K562 (cell line): ENCODE measurements around the gene OSGIN1. TPM values are rescaled to one million over a fixed set of nuclear protein-coding genes. Genes with fewer than 3 reads are reported as not detected.
A peak's percentile ranks its signal among the peaks of the same experiment; 100 is the strongest.

Experiments used
- ATAC-seq: fragments of 200-7000 bp; cut with Tn5 transposase; 3 replicates; pipeline ENCODE4 v1.9.1; 2020; ENCODE audit warnings: moderate library complexity
- BruUV-seq: library from RNA; stranded (reverse); fragments of 400-500 nt; replicated peaks from 2 replicates; lab custom pipeline; 2021; lab: Mats Ljungman, UMichigan
- CTCF ChIA-PET: fragments of 300-600 bp; formaldehyde crosslinking; extraction: SDS; loops from one replicate; lab custom pipeline; 2021; ENCODE audit warnings: low intra/inter-chr PET ratio; lab: Yijun Ruan, JAX
- POLR2A ChIA-PET: fragments of 300-600, 350-650 bp; sonication (Branson Sonifier 250); formaldehyde crosslinking; extraction: SDS; loops from one replicate; lab custom pipeline; 2021; ENCODE audit warnings: antibody characterized with exemption, inconsistent platforms; lab: Yijun Ruan, JAX
- DNase-seq, 4 experiments: peaks; one replicate each; pipeline versions ENCODE4 v3.0.0 to v3.0.0-alpha.2; 2011 to 2018; ENCODE audit warnings: low spot score in 3 of 4, mixed read lengths in 3 of 4; ENCODE audit errors: extremely low read depth in 1 of 4
- FAIRE-seq: peaks from 2 replicates; lab custom pipeline; 2011; peaks lifted over from hg19 to GRCh38; lab: Jason Lieb, UNC
- H2AFZ ChIP-seq: 2 replicates; pipeline ENCODE4 v1.6.0; 2011; ENCODE audit warnings: low read depth, low read length, control low read depth, inconsistent platforms
- H3K27ac ChIP-seq: fragments of 200-600 bp; 3 replicates; pipeline ENCODE4 v1.8.0; 2011; ENCODE audit warnings: low read depth, mild to moderate bottlenecking, control low read depth, inconsistent platforms, low read length, moderate library complexity, mixed read lengths; ENCODE audit errors: extremely low read depth
- H3K27me3 ChIP-seq, 2 experiments: fragments of 300-600 bp in 1 of 2; 2 replicates in 1 of 2; 3 replicates in 1 of 2; pipeline versions ENCODE4 v1.6.0 to v1.8.0; 2011; ENCODE audit warnings: inconsistent platforms in 2 of 2, low read length in 2 of 2, mild to moderate bottlenecking in 1 of 2, mixed read lengths in 1 of 2, moderate library complexity in 1 of 2; ENCODE audit not compliant: control insufficient read depth in 2 of 2, insufficient read depth in 2 of 2
- H3K36me3 ChIP-seq: fragments of 300-600 bp; 3 replicates; pipeline ENCODE4 v1.8.0; 2011; ENCODE audit warnings: mild to moderate bottlenecking, low read length, inconsistent platforms; ENCODE audit not compliant: control insufficient read depth, insufficient read depth
- H3K4me1 ChIP-seq, 2 experiments: fragments of 200-600 bp in 1 of 2; replicated peaks in 1 of 2; 2 replicates in 1 of 2; 3 replicates in 1 of 2; pipeline versions ENCODE4 v1.5.1 to v1.8.0; 2011; ENCODE audit warnings: inconsistent platforms in 2 of 2, low read length in 2 of 2, mild to moderate bottlenecking in 1 of 2, mixed read lengths in 1 of 2, moderate library complexity in 1 of 2; ENCODE audit not compliant: control insufficient read depth in 2 of 2, insufficient read depth in 2 of 2
- H3K4me2 ChIP-seq: 2 replicates; pipeline ENCODE4 v1.6.1; 2011; ENCODE audit warnings: low read length, control low read depth, inconsistent platforms, mixed read lengths; ENCODE audit not compliant: insufficient read depth
- H3K4me3 ChIP-seq: fragments of 200-600 bp; sonication (generic), shearing (Covaris generic); 2 replicates; pipeline ENCODE4 v1.5.1; 2016; ENCODE audit warnings: control low read depth, inconsistent platforms
- H3K79me2 ChIP-seq: fragments of 200-600 bp; 3 replicates; pipeline ENCODE4 v1.8.0; 2011; ENCODE audit warnings: low read length, inconsistent platforms; ENCODE audit not compliant: control insufficient read depth, insufficient read depth
- H3K9ac ChIP-seq, 2 experiments: 2 replicates each; pipeline versions ENCODE4 v1.6.0 to v1.6.1; 2011; ENCODE audit warnings: low read depth in 2 of 2, low read length in 2 of 2, control low read depth in 1 of 2, inconsistent platforms in 1 of 2, mild to moderate bottlenecking in 1 of 2, mixed read lengths in 1 of 2; ENCODE audit not compliant: insufficient read depth in 1 of 2
- H3K9me1 ChIP-seq: one replicate; pipeline ENCODE4 v1.6.0; 2011; ENCODE audit warnings: inconsistent platforms, mild to moderate bottlenecking, low read length, moderate library complexity; ENCODE audit not compliant: control insufficient read depth, insufficient read depth
- H3K9me3 ChIP-seq: replicated peaks from 2 replicates; pipeline ENCODE4 v1.5.1; 2011; ENCODE audit warnings: low read depth, low read length, inconsistent platforms; ENCODE audit not compliant: control insufficient read depth, insufficient read depth
- H4K20me1 ChIP-seq: replicated peaks from 2 replicates; pipeline ENCODE4 v1.6.1; 2011; ENCODE audit warnings: low read length, inconsistent platforms, mixed read lengths; ENCODE audit not compliant: control insufficient read depth, insufficient read depth
- BMI1 ChIP-seq: fragments of 150-350 bp; IDR thresholded peaks from 2 replicates; pipeline ENCODE4 v1.6.1; 2014; ENCODE audit warnings: low read length
- ETV6 ChIP-seq, 3 experiments: fragments of 150-350 bp in 1 of 3; sonication (generic) in 1 of 3; formaldehyde crosslinking in 1 of 3; IDR thresholded peaks; 2 replicates each; pipeline versions ENCODE4 v1.6.1 to v1.8.0; 2014 to 2022; ENCODE audit warnings: borderline replicate concordance in 2 of 3, low read depth in 2 of 3, antibody characterized with exemption in 1 of 3, low read length in 1 of 3, mild to moderate bottlenecking in 1 of 3, missing genetic modification reagents in 1 of 3
- HIVEP1 ChIP-seq: fragments of 250-450 bp; sonication (Bioruptor Pico); IDR thresholded peaks from 2 replicates; pipeline ENCODE4 v1.4.0; 2020; ENCODE audit warnings: mild to moderate bottlenecking
- HLTF ChIP-seq: fragments of 450-650 bp; IDR thresholded peaks from 2 replicates; pipeline ENCODE4 v1.6.1; 2016
- KDM1A ChIP-seq, 2 experiments: fragments of 450-650 bp; IDR thresholded peaks; 2 replicates each; pipeline ENCODE4 v1.6.1; 2016; ENCODE audit warnings: mild to moderate bottlenecking in 2 of 2
- L3MBTL2 ChIP-seq: fragments of 450-650 bp; IDR thresholded peaks from 2 replicates; pipeline ENCODE4 v1.6.1; 2016; ENCODE audit warnings: mild to moderate bottlenecking, moderate library complexity
- ZNF263 ChIP-seq: sonication (generic); formaldehyde crosslinking; IDR thresholded peaks from 2 replicates; pipeline ENCODE4 v1.8.0; 2022; ENCODE audit warnings: mild to moderate bottlenecking, missing genetic modification reagents, borderline replicate concordance
- WGBS: fragments of 100-300 bp; shearing (Covaris generic); methylation state at CpG from one replicate; pipeline ENCODE4 v1.1.6; 2016; ENCODE audit warnings: low coverage, mixed read lengths; ENCODE audit not compliant: insufficient coverage; ENCODE audit errors: missing lambda C conversion rate; 5-methylcytosine and 5-hydroxymethylcytosine counted together
- in situ Hi-C: fragments of 300-500 bp; cut with MboI; formaldehyde crosslinking; loops from 4 replicates; pipeline ENCODE4 v1.15.0; 2018; ENCODE audit warnings: inconsistent platforms, mixed read lengths
- intact Hi-C: fragments of 100-400 bp; cut with micrococcal nuclease; formaldehyde crosslinking; loops from 2 replicates; pipeline ENCODE4 v1.14.2; 2022
- polyA plus RNA-seq, 8 experiments: library from polyadenylated mRNA; depleted of rRNA in 4 of 8; stranded (reverse) in 5 of 8; unstranded in 3 of 8; fragments of >200 nt; fragmentation: Nextera tagmentation in 2 of 8; fragmentation: Illumina TruSeq in 1 of 8; extraction: Ambion mirVana in 2 of 8; extraction: Trizol in 1 of 8; gene quantifications; 2 replicates each; pipeline versions ENCODE4 v1.2.1 to v1.2.3, GENCODE V29; 2011 to 2014; ENCODE audit warnings: inconsistent platforms in 1 of 8, missing spikeins in 1 of 8
- total RNA-seq, 7 experiments: library from RNA; depleted of rRNA in 6 of 7; stranded (reverse); fragments of >200 nt in 6 of 7; fragmentation: Illumina TruSeq in 2 of 7; extraction: Trizol in 2 of 7; gene quantifications; 2 replicates each; pipeline versions ENCODE4 v1.2.1 to v1.2.3, GENCODE V29; 2011 to 2021; ENCODE audit warnings: low replicate concordance in 1 of 7
- TF ChIP-seq, protein P1 (sequence below), 2 experiments: fragments of 150-350 bp in 1 of 2; IDR thresholded peaks; 2 replicates each; pipeline ENCODE4 v1.6.1; 2012 to 2016; ENCODE audit warnings: low read depth in 2 of 2, low read length in 2 of 2, mild to moderate bottlenecking in 1 of 2, moderate library complexity in 1 of 2
- TF ChIP-seq, protein P2 (sequence below): fragments of 250-450 bp; sonication (Bioruptor Pico); IDR thresholded peaks from 2 replicates; pipeline ENCODE4 v1.6.1; 2021; ENCODE audit warnings: mild to moderate bottlenecking
- TF ChIP-seq, protein P3 (sequence below): fragments of 250-450 bp; sonication (Bioruptor Pico); IDR thresholded peaks from 2 replicates; pipeline ENCODE4 v1.5.0; 2020; ENCODE audit warnings: mild to moderate bottlenecking
- TF ChIP-seq, protein P4 (sequence below): sonication (generic); formaldehyde crosslinking; IDR thresholded peaks from 2 replicates; pipeline ENCODE4 v1.8.1; 2023; ENCODE audit warnings: mild to moderate bottlenecking, missing genetic modification reagents, moderate library complexity

OSGIN1 gene
- total and polyA plus RNA-seq, 9 of the 15 experiments (the other 6 are each of a cell fraction or from before 2014, with no cell fraction given), result 0.03 to 3.6 (median 1.6) TPM

DNA sequence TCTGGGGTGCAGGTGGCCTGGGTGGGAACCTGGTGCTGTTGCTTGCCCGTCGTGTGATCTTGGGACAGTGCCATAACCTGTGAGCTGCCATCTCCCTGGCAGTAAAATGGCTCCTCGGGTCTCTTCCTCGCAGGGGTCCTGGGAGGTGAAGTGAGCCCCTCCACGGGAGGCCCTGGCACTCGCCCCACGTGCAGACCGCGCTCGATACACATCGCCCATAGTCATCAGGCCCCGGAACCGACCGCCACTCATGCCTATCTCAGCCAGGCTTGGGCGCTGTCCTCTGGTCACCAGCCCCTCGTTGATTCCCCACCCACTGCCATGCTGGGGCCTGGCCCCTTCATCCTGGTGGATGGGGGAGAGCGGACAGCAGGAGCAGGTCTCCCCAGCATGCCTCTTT is 21.5 kb upstream of the OSGIN1 start (continued):
- TF ChIP-seq, protein P1, sequence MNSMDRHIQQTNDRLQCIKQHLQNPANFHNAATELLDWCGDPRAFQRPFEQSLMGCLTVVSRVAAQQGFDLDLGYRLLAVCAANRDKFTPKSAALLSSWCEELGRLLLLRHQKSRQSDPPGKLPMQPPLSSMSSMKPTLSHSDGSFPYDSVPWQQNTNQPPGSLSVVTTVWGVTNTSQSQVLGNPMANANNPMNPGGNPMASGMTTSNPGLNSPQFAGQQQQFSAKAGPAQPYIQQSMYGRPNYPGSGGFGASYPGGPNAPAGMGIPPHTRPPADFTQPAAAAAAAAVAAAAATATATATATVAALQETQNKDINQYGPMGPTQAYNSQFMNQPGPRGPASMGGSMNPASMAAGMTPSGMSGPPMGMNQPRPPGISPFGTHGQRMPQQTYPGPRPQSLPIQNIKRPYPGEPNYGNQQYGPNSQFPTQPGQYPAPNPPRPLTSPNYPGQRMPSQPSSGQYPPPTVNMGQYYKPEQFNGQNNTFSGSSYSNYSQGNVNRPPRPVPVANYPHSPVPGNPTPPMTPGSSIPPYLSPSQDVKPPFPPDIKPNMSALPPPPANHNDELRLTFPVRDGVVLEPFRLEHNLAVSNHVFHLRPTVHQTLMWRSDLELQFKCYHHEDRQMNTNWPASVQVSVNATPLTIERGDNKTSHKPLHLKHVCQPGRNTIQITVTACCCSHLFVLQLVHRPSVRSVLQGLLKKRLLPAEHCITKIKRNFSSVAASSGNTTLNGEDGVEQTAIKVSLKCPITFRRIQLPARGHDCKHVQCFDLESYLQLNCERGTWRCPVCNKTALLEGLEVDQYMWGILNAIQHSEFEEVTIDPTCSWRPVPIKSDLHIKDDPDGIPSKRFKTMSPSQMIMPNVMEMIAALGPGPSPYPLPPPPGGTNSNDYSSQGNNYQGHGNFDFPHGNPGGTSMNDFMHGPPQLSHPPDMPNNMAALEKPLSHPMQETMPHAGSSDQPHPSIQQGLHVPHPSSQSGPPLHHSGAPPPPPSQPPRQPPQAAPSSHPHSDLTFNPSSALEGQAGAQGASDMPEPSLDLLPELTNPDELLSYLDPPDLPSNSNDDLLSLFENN (IDR thresholded peaks at IDR 0.05; ENCODE audit: low read depth in 2 of 2, low read length in 2 of 2), result no peak
- TF ChIP-seq L3MBTL2, result no peak
- no peak for TF ChIP-seq KDM1A (IDR thresholded peaks at IDR 0.05)
- no peak for TF ChIP-seq ETV6 (IDR thresholded peaks at IDR 0.05; ENCODE audit: borderline replicate concordance in 1 of 2, low read depth in 2 of 2, low read length in 1 of 2)
- TF ChIP-seq ETV6 (CRISPR knock-in tag; IDR thresholded peaks at IDR 0.05; ENCODE audit: borderline replicate concordance), result no peak
- TF ChIP-seq, protein P2, sequence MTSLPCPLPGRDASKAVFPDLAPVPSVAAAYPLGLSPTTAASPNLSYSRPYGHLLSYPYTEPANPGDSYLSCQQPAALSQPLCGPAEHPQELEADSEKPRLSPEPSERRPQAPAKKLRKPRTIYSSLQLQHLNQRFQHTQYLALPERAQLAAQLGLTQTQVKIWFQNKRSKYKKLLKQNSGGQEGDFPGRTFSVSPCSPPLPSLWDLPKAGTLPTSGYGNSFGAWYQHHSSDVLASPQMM (CRISPR knock-in tag), result no peak

DNA sequence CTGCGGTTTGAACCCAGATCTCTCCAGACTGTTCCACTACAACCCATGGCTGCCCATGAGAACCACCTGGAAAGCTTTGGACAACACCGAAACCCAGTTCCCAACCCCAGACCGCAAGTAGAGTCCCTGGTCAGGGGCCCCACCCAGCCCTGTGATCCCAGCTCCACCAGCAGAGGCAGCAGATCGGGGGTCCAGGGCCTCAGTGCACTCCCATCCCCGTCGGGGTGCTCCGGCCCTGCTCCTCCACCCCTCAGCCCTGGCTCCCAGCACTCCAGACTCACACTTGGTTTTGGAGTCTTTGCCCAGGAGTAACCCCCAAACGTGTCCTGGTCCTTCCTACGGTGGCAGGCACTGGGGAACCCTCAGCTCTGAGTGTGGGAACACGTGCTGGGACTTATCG is 20.7 kb upstream of the OSGIN1 start:
- Histone ChIP-seq H3K27me3 (peaks cover 77 to 97% of the 10 kb centered on the region in 2 experiments), H2AFZ (no peak overlapping the region), H3K9me1 (no peaks in the 10 kb centered on the region), H3K4me1 (peaks cover 0 to 42% of the 10 kb centered on the region in 2 experiments; a peak in 1 of 5 replicates), H3K79me2 (no peaks in the 10 kb centered on the region), H3K4me3 (no peak overlapping the region), H4K20me1 (peaks cover 25% of the 10 kb centered on the region), H3K27ac (no peak overlapping the region), H3K9me3 (no peaks in the 10 kb centered on the region), H3K36me3 (no peaks in the 10 kb centered on the region), H3K9ac (no peak overlapping the region), H3K4me2 (no peak overlapping the region)
- TF ChIP-seq, protein P3, sequence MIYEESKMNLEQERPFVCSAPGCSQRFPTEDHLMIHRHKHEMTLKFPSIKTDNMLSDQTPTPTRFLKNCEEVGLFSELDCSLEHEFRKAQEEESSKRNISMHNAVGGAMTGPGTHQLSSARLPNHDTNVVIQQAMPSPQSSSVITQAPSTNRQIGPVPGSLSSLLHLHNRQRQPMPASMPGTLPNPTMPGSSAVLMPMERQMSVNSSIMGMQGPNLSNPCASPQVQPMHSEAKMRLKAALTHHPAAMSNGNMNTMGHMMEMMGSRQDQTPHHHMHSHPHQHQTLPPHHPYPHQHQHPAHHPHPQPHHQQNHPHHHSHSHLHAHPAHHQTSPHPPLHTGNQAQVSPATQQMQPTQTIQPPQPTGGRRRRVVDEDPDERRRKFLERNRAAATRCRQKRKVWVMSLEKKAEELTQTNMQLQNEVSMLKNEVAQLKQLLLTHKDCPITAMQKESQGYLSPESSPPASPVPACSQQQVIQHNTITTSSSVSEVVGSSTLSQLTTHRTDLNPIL, result no peak
- TF ChIP-seq BMI1, result no peak
- TF ChIP-seq HLTF, result no peak
- no peak for TF ChIP-seq HIVEP1 (CRISPR knock-in tag)
- TF ChIP-seq, protein P4, sequence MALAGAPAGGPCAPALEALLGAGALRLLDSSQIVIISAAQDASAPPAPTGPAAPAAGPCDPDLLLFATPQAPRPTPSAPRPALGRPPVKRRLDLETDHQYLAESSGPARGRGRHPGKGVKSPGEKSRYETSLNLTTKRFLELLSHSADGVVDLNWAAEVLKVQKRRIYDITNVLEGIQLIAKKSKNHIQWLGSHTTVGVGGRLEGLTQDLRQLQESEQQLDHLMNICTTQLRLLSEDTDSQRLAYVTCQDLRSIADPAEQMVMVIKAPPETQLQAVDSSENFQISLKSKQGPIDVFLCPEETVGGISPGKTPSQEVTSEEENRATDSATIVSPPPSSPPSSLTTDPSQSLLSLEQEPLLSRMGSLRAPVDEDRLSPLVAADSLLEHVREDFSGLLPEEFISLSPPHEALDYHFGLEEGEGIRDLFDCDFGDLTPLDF, result no peak
- peak; percentile 71 for TF ChIP-seq ZNF263 (CRISPR knock-in tag)
- in situ Hi-C loops (no loop called here), intact Hi-C loops (no loop called here)
- no TSS peak for BruUV-seq
- 13% methylated on average over 10 of the region's 11 CpGs for WGBS
- ChIA-PET POLR2A (interaction anchor here (0.9 to 1.4 kb wide), 2 partner anchors 11 to 255 kb away, joined by 3 read pairs; no protein-coding TSS in a partner anchor), CTCF (no interaction called here)
- DNase-seq (no peak), ATAC-seq (peak; percentile 34), FAIRE-seq (no peak)
